ENCODE measurements around the gene NUP133. TPM values are rescaled to one million over a fixed set of nuclear protein-coding genes. Genes with fewer than 3 reads are reported as not detected.
A peak's percentile ranks its signal among the peaks of the same experiment; 100 is the strongest.

Gene NUP133
- total RNA-seq: 10 to 100 TPM; 26.6 to 58.1 (median 38.8) TPM

GRCh38 chr1:229507951-229508822, at the start of gene NUP133:
Gene NUP133 (minus strand): TSS chr1:229508341. CDS start chr1:229508249, 92 bp downstream.
- DNase-seq (ENCODE audit: low spot score in 2 of 2): peak; percentile 100
- WGBS: under 1% methylated on average over 45 of the region's 65 CpGs
- TF ChIP-seq EP300 (IDR thresholded peaks at IDR 0.05) (no peak), POLR2A (IDR thresholded peaks at IDR 0.05) (peak; percentile 80 to 88), POLR2AphosphoS5 (IDR thresholded peaks at IDR 0.05) (peak; percentile 59 to 97 (median 87)), CTCF (IDR thresholded peaks at IDR 0.05) (no peak)

GRCh38 chr1:229557200-229557850, 49.2 kb upstream of the NUP133 start:
- Histone ChIP-seq H3K4me1 (peaks cover 34% of the 10 kb centered on the region), H3K27me3 (no peaks in the 10 kb centered on the region), H3K36me3 (no peaks in the 10 kb centered on the region), H3K27ac (peak overlapping the region; percentile 90), H3K9me3 (no peaks in the 10 kb centered on the region), H3K4me3 (peak overlapping the region; percentile 97)
- TF ChIP-seq CTCF (IDR thresholded peaks at IDR 0.05) (no peak), POLR2AphosphoS5 (IDR thresholded peaks at IDR 0.05) (no peak), POLR2A (IDR thresholded peaks at IDR 0.05) (no peak), EP300 (IDR thresholded peaks at IDR 0.05) (no peak)
- DNase-seq (ENCODE audit: low spot score in 2 of 2): no peak
- WGBS: 32% methylated on average over 5 of the region's 5 CpGs

More at GRCh38 chr1:229507951-229508822, at the start of gene NUP133:
- H3K4me1 ChIP-seq: peaks cover 21% of the 10 kb centered on the region
- H3K4me3 ChIP-seq: peak within 1 kb of the TSS; percentile 99
- peak within 1 kb of the TSS; percentile 98 for H3K27ac ChIP-seq
- no peaks in the 10 kb centered on the region for H3K9me3 ChIP-seq
- H3K27me3 ChIP-seq: no peaks in the 10 kb centered on the region
- H3K36me3 ChIP-seq: peaks cover 9% of the 10 kb centered on the region

GRCh38 chr1:229554886-229555621, 46.9 kb upstream of the NUP133 start:
- no peaks in the 10 kb centered on the region for H3K36me3 ChIP-seq
- 77% methylated on average over 7 of the region's 10 CpGs for WGBS
- H3K4me3 ChIP-seq: no peak overlapping the region
- TF ChIP-seq POLR2AphosphoS5 (IDR thresholded peaks at IDR 0.05): no peak
- no peak for TF ChIP-seq CTCF (IDR thresholded peaks at IDR 0.05)
- TF ChIP-seq EP300 (IDR thresholded peaks at IDR 0.05): no peak
- TF ChIP-seq POLR2A (IDR thresholded peaks at IDR 0.05): no peak
- no peaks in the 10 kb centered on the region for H3K27me3 ChIP-seq
- peaks cover 34% of the 10 kb centered on the region for H3K4me1 ChIP-seq
- no peak for DNase-seq (ENCODE audit: low spot score in 2 of 2)
- no peaks in the 10 kb centered on the region for H3K9me3 ChIP-seq
- H3K27ac ChIP-seq: no peak overlapping the region

- WGBS: 92% methylated on average over 7 of the region's 7 CpGs
- no peak for TF ChIP-seq EP300 (IDR thresholded peaks at IDR 0.05)
- TF ChIP-seq CTCF (IDR thresholded peaks at IDR 0.05): no peak
- no peak for TF ChIP-seq POLR2AphosphoS5 (IDR thresholded peaks at IDR 0.05)
- TF ChIP-seq POLR2A (IDR thresholded peaks at IDR 0.05): no peak
- H3K4me1 ChIP-seq: peaks cover 27% of the 10 kb centered on the region
Measured at GRCh38 chr1:229553621-229554130, 45.5 kb upstream of the NUP133 start.

More at GRCh38 chr1:229553621-229554130, 45.5 kb upstream of the NUP133 start:
- Histone ChIP-seq H3K27ac (no peak overlapping the region), H3K36me3 (no peaks in the 10 kb centered on the region), H3K9me3 (no peaks in the 10 kb centered on the region), H3K4me3 (no peak overlapping the region), H3K27me3 (no peaks in the 10 kb centered on the region)
- no peak for DNase-seq (ENCODE audit: low spot score in 2 of 2)
